ENCODE data around the gene CCDC78. TPM values are rescaled to one million over a fixed set of nuclear protein-coding genes. Genes with fewer than 3 reads are reported as not detected.
A peak's percentile ranks its signal among the peaks of the same experiment; 100 is the strongest.

Gene CCDC78
- total RNA-seq, 1 experiment from 2014 or later, result 22.9 TPM

DNA sequence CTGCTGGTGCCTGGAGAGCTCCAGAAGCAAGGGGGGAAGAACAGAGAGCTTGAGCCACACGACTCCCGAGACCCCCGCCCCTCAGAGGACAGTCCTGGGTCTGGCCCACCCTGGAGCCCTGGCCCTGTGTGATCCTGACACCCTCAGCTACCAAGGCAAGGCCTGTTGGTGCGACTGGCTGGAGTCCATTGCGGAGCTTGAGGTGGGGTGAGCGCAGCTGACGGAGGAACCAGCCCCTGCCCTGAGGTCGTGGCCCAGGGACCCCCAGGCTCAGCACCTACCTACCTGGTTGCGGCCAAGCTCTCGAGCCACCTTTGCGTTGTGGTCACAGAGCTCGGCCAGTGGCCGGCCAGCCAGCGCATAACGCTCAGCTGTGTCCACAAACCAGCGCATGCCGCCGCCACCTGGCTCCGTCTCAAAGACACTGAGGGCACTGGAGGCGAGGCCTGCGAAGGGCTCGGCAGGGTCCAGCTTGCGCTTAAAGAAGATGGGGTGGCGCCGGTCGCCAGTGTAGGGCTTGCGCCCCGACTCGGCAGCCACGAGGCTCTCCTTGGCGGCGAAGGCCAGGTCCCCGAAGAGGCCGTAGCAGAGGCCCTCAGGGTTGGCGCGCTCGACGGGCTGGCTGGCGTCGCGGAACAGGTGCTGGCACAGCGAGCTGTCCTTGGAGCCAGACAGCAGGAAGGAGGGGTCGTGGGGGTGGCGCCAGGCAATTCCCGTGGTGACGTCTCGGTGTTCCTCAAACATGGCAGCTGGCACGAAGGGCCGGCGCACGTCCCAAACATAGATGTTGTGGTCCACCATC is 39.6 kb downstream of the CCDC78 start:
- Histone ChIP-seq H3K27me3 (ENCODE audit: insufficient read depth, low read length) (no peaks in the 10 kb centered on the region), H3K9me3 (ENCODE audit: control insufficient read depth in 1 of 2, insufficient read depth in 1 of 2, low read depth in 1 of 2, low read length in 2 of 2) (no peaks in the 10 kb centered on the region), H3K4me1 (ENCODE audit: control insufficient read depth in 1 of 2, insufficient read depth in 2 of 2, low read length in 2 of 2) (peaks cover 21 to 59% of the 10 kb centered on the region in 2 experiments), H3K9me2 (ENCODE audit: insufficient read depth) (no peaks in the 10 kb centered on the region), H3K36me3 (ENCODE audit: control insufficient read depth in 1 of 2, insufficient read depth in 2 of 2, low read length in 2 of 2) (peaks cover 0 to 26% of the 10 kb centered on the region in 2 experiments; a peak in 2 of 4 replicates), H3K4me2 (ENCODE audit: low read length) (0 out of 2 replicates have a peak overlapping the region, but pooled peaks have one; percentile 97), H2AFZ (ENCODE audit: low read depth, low read length, poor library complexity, severe bottlenecking) (no peak overlapping the region), H3K4me3 (replicated peaks in 1 of 2; ENCODE audit: low read depth in 1 of 2, low read length in 2 of 2) (no peak overlapping the region), H3K9ac (ENCODE audit: low read length) (no peak overlapping the region), H3K27ac (ENCODE audit: low read depth, low read length) (peak overlapping the region; percentile 0; the same call in 1 of the 2 replicates), H3K79me2 (ENCODE audit: insufficient read depth, low read length) (peaks cover 42% of the 10 kb centered on the region), H4K20me1 (ENCODE audit: insufficient read depth) (no peaks in the 10 kb centered on the region)
- POLR2A ChIA-PET, result no interaction called here
- ATAC-seq (no peak), DNase-seq (ENCODE audit: low read depth, low spot score) (no peak)
- BruUV-seq (replicated peaks), result no TSS peak
- RAD21 ChIA-PET (ENCODE audit: low non-redundant PET in 1 of 2, low total read pairs in 2 of 2, uncharacterized antibody in 2 of 2, unreplicated experiment in 2 of 2), result no interaction called here
- CTCF ChIA-PET, result interaction anchor here (0.9 to 1.4 kb wide), 2 partner anchors 9 to 417 kb away, joined by 3 to 6 read pairs; no protein-coding TSS in a partner anchor
- intact Hi-C loops (cut with micrococcal nuclease), result no loop called here
- TF ChIP-seq SIN3A (IDR thresholded peaks at IDR 0.05; ENCODE audit: low read depth), result no peak
- no peak for TF ChIP-seq CBX3 (IDR thresholded peaks at IDR 0.05; ENCODE audit: low read depth)
- no peak for TF ChIP-seq FOSL1 (IDR thresholded peaks at IDR 0.05; ENCODE audit: low read depth)
- no peak for TF ChIP-seq EZH2 (IDR thresholded peaks at IDR 0.05)
- TF ChIP-seq EGR1 (IDR thresholded peaks at IDR 0.05; ENCODE audit: low read depth), result no peak
- TF ChIP-seq, protein P1, sequence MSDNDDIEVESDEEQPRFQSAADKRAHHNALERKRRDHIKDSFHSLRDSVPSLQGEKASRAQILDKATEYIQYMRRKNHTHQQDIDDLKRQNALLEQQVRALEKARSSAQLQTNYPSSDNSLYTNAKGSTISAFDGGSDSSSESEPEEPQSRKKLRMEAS (IDR thresholded peaks at IDR 0.05), result no peak
- no peak for TF ChIP-seq TCF7L2 (IDR thresholded peaks at IDR 0.05; ENCODE audit: borderline replicate concordance, extremely low read depth, insufficient read depth, insufficient read length)
- TF ChIP-seq, protein P2, sequence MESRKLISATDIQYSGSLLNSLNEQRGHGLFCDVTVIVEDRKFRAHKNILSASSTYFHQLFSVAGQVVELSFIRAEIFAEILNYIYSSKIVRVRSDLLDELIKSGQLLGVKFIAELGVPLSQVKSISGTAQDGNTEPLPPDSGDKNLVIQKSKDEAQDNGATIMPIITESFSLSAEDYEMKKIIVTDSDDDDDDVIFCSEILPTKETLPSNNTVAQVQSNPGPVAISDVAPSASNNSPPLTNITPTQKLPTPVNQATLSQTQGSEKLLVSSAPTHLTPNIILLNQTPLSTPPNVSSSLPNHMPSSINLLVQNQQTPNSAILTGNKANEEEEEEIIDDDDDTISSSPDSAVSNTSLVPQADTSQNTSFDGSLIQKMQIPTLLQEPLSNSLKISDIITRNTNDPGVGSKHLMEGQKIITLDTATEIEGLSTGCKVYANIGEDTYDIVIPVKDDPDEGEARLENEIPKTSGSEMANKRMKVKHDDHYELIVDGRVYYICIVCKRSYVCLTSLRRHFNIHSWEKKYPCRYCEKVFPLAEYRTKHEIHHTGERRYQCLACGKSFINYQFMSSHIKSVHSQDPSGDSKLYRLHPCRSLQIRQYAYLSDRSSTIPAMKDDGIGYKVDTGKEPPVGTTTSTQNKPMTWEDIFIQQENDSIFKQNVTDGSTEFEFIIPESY (IDR thresholded peaks at IDR 0.05; ENCODE audit: extremely low read depth, insufficient replicate concordance, low read length), result no peak
- TF ChIP-seq ELF1 (IDR thresholded peaks at IDR 0.05; ENCODE audit: borderline replicate concordance, low read depth), result no peak
- TF ChIP-seq ZNF274 (IDR thresholded peaks at IDR 0.05; ENCODE audit: low read depth, low read length), result no peak
- TF ChIP-seq SRF (IDR thresholded peaks at IDR 0.05; ENCODE audit: low read depth), result no peak
- TF ChIP-seq, protein P3, sequence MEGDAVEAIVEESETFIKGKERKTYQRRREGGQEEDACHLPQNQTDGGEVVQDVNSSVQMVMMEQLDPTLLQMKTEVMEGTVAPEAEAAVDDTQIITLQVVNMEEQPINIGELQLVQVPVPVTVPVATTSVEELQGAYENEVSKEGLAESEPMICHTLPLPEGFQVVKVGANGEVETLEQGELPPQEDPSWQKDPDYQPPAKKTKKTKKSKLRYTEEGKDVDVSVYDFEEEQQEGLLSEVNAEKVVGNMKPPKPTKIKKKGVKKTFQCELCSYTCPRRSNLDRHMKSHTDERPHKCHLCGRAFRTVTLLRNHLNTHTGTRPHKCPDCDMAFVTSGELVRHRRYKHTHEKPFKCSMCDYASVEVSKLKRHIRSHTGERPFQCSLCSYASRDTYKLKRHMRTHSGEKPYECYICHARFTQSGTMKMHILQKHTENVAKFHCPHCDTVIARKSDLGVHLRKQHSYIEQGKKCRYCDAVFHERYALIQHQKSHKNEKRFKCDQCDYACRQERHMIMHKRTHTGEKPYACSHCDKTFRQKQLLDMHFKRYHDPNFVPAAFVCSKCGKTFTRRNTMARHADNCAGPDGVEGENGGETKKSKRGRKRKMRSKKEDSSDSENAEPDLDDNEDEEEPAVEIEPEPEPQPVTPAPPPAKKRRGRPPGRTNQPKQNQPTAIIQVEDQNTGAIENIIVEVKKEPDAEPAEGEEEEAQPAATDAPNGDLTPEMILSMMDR (IDR thresholded peaks at IDR 0.05 in 2 of 3, conservative IDR thresholded peaks at IDR 0.05 in 1 of 3; ENCODE audit: borderline replicate concordance in 1 of 3, insufficient read depth in 1 of 3, low read depth in 2 of 3, low read length in 2 of 3), result no peak
- TF ChIP-seq YY1 (IDR thresholded peaks at IDR 0.05; ENCODE audit: extremely low read depth, insufficient replicate concordance, low read depth, low read length), result no peak
- no peak for TF ChIP-seq EZH2phosphoT487 (IDR thresholded peaks at IDR 0.05; ENCODE audit: borderline replicate concordance)
- TF ChIP-seq POLR2AphosphoS5 (IDR thresholded peaks at IDR 0.05; ENCODE audit: low read depth, low read length), result no peak
- no peak for TF ChIP-seq ZFX (IDR thresholded peaks at IDR 0.05)
- TF ChIP-seq JUND (IDR thresholded peaks at IDR 0.05), result no peak
- TF ChIP-seq CEBPB (IDR thresholded peaks at IDR 0.05; ENCODE audit: low read depth), result no peak
- TF ChIP-seq SP1 (IDR thresholded peaks at IDR 0.05; ENCODE audit: low read depth), result no peak

Measured in HCT116 (cell line).